SK-N-MC (cell line): Measurements from ENCODE around the gene TSPYL1.

ENCODE experiments used
- EZH2 ChIP-seq: fragments of 200-600 bp; sonication (generic); IDR thresholded peaks from one replicate; pipeline ENCODE4 v1.6.1; 2017; ENCODE audit warnings: antibody characterized with exemption
- POLR2AphosphoS5 ChIP-seq: IDR thresholded peaks from 2 replicates; pipeline ENCODE4 v1.6.1; 2012; ENCODE audit warnings: mild to moderate bottlenecking, low read depth, low read length, borderline replicate concordance

DNA sequence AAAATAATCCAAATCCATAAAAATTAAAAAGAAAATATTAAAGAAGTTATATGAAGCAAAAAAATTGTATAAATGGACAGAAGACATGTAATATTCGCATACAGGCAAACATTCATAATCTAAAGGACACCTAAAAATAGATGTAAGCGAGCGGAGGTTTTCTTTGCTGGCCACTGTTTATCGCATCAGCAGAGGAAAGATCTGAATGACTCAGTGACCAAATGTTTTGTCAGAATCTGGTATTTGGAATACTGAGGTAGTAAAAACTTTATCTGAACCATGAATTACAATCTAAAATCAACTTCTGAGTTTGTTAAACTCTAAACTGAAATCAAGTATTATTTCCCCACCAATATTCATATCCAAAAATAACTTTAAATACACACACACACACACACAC, 33.6 kb downstream of the TSPYL1 start:
- TF ChIP-seq EZH2 (no peak), POLR2AphosphoS5 (no peak)
